GM19238 (cell line): ENCODE results near the gene ARRDC4.

Experiments
- DNase-seq: peaks from one replicate; pipeline ENCODE4 v3.0.0; 2011; ENCODE audit warnings: low spot score; ENCODE audit not compliant: insufficient read length

Gene ARRDC4

GRCh38 chr15:97995881-97996603, 35.5 kb downstream of the ARRDC4 start:
- no peak for DNase-seq

GRCh38 chr15:97998307-97999071, 38.0 kb downstream of the ARRDC4 start:
- DNase-seq = no peak

- no peak for DNase-seq
Observed at GRCh38 chr15:98000249-98001203, 40.0 kb downstream of the ARRDC4 start.

- DNase-seq = no peak
Observed at GRCh38 chr15:98001663-98002194, 41.2 kb downstream of the ARRDC4 start.

GRCh38 chr15:98002419-98002818, 41.9 kb downstream of the ARRDC4 start:
- no peak for DNase-seq

GRCh38 chr15:98002866-98003265, 42.4 kb downstream of the ARRDC4 start:
- no peak for DNase-seq

GRCh38 chr15:98003518-98003917, 43.0 kb downstream of the ARRDC4 start:
- no peak for DNase-seq

- no peak for DNase-seq
Observed at GRCh38 chr15:98003996-98004395, 43.5 kb downstream of the ARRDC4 start.

- no peak for DNase-seq
Observed at GRCh38 chr15:98005659-98006058, 45.2 kb downstream of the ARRDC4 start.

GRCh38 chr15:98009169-98009568, 48.7 kb downstream of the ARRDC4 start:
- DNase-seq = no peak

- DNase-seq = no peak
Observed at GRCh38 chr15:98009971-98010370, 49.5 kb downstream of the ARRDC4 start.

GRCh38 chr15:98012354-98012753, 51.9 kb downstream of the ARRDC4 start:
- no peak for DNase-seq

GRCh38 chr15:98013631-98014030, 53.1 kb downstream of the ARRDC4 start:
- DNase-seq = no peak

GRCh38 chr15:98017150-98017964, 56.9 kb downstream of the ARRDC4 start:
- no peak for DNase-seq

GRCh38 chr15:98018761-98019351, 58.4 kb downstream of the ARRDC4 start:
- no peak for DNase-seq
